KBM-7 (cell line): ENCODE results near the gene BCR.

Experiments
- DNase-seq: peaks from one replicate; pipeline ENCODE4 v3.0.0-alpha.2; 2015
- in situ Hi-C: fragments of 300-500 bp; cut with MboI; formaldehyde crosslinking; loops from 2 replicates; pipeline ENCODE4 v1.14.3; 2020; ENCODE audit warnings: low sequenced_read_pairs, low pct_unique_long_range_greater_than_20kb, mixed read lengths

Gene BCR

GRCh38 chr22:23222793-23223568 is 42.7 kb downstream of the BCR start:
- DNase-seq = peak; percentile 22
- in situ Hi-C loops = no loop called here

GRCh38 chr22:23223569-23224317 is 43.4 kb downstream of the BCR start:
- in situ Hi-C loops = no loop called here
- no peak for DNase-seq

GRCh38 chr22:23224846-23225245 is 44.5 kb downstream of the BCR start:
- in situ Hi-C loops = no loop called here
- DNase-seq = no peak

GRCh38 chr22:23225337-23225723 is 45.0 kb downstream of the BCR start:
- in situ Hi-C loops = no loop called here
- no peak for DNase-seq

GRCh38 chr22:23225724-23226496 is 45.6 kb downstream of the BCR start:
- DNase-seq = no peak
- in situ Hi-C loops = no loop called here

- DNase-seq = no peak
- in situ Hi-C loops = no loop called here
Observed at GRCh38 chr22:23226497-23226850, 46.2 kb downstream of the BCR start.

GRCh38 chr22:23227380-23227779 is 47.1 kb downstream of the BCR start:
- in situ Hi-C loops = no loop called here
- no peak for DNase-seq

- DNase-seq = no peak
- in situ Hi-C loops = no loop called here
Observed at GRCh38 chr22:23228503-23228902, 48.2 kb downstream of the BCR start.

- DNase-seq = no peak
- in situ Hi-C loops = no loop called here
Observed at GRCh38 chr22:23229646-23230045, 49.3 kb downstream of the BCR start.

GRCh38 chr22:23230348-23231068 is 50.2 kb downstream of the BCR start:
- no peak for DNase-seq
- in situ Hi-C loops = no loop called here

- no peak for DNase-seq
- in situ Hi-C loops = no loop called here
Observed at GRCh38 chr22:23231471-23232093, 51.3 kb downstream of the BCR start.

- DNase-seq = no peak
- in situ Hi-C loops = no loop called here
Observed at GRCh38 chr22:23232094-23232905, 52.0 kb downstream of the BCR start.

GRCh38 chr22:23233084-23233531 is 52.8 kb downstream of the BCR start:
- DNase-seq = no peak
- in situ Hi-C loops = no loop called here

GRCh38 chr22:23233752-23234408 is 53.6 kb downstream of the BCR start:
- DNase-seq = no peak

GRCh38 chr22:23234409-23235161 is 54.3 kb downstream of the BCR start:
- in situ Hi-C loops = no loop called here
- no peak for DNase-seq

More at GRCh38 chr22:23233752-23234408, 53.6 kb downstream of the BCR start:
- in situ Hi-C loops = no loop called here

GRCh38 chr22:23235425-23235824 is 55.1 kb downstream of the BCR start:
- in situ Hi-C loops = no loop called here
- DNase-seq = no peak

GRCh38 chr22:23236026-23236425 is 55.7 kb downstream of the BCR start:
- in situ Hi-C loops = no loop called here
- DNase-seq = no peak
